Mucosa of gallbladder (tissue), 1 donor: Measurements from ENCODE around the gene CDH2. TPM values are rescaled to one million over a fixed set of nuclear protein-coding genes. Genes with fewer than 3 reads are reported as not detected.

Experiments
- DNase-seq: peaks from one replicate; pipeline ENCODE4 v3.0.0-alpha.2; 2020; ENCODE audit warnings: low spot score
- total RNA-seq: library from RNA; stranded (reverse); gene quantifications from one replicate; pipeline ENCODE4 v1.2.1, GENCODE V29; 2021
- donor health status: DM: no; HTN: no; CAD: no.

CDH2 gene
- total RNA-seq, 1 donor from 2014 or later: 3.1 TPM

GRCh38 chr18:27995770-27996502 is 181.0 kb downstream of the CDH2 start:
- DNase-seq: no peak

DNA sequence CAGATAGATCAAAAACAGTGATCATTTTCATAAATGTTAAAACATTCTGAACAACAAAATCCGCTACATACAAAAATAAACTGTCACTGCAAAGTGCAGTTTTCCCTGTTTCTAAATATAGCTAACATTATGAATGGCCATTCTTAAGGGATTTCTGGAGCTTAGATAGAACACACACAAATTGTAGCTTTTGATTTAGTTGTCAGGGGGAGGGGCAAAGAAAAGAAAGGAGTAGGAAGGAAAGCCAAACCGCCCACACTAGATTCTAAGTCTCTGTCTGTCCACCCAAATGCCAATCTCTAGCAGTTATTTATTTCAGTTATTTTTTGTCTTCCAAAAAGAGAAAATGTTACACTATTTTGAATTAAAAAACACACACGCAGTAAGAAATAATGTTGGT is 182.4 kb downstream of the CDH2 start:
- no peak for DNase-seq

GRCh38 chr18:27991391-27991790 is 185.5 kb downstream of the CDH2 start:
- DNase-seq: no peak

- DNase-seq: no peak
These were observed 191.1 kb downstream of the CDH2 start for GRCh38 chr18:27985832-27986231.

DNA sequence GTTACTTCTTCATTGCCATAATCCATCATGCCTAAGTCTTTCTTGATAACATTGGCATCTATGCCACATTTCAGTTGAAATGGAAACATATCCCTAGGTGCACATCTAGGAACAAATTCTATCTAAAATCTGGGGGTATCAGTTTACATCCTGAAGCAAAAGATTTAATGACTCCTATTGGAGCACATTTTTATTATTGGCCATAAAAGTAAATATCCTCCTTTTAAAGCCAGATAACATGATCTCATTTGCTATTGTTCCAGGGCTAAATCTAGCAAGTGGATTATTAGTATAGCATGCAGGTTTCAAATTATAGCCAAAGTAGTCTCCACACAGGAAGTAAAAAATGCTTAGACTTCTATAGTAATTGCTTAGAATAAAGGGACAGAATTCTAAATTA is 193.2 kb downstream of the CDH2 start:
- no peak for DNase-seq

DNA sequence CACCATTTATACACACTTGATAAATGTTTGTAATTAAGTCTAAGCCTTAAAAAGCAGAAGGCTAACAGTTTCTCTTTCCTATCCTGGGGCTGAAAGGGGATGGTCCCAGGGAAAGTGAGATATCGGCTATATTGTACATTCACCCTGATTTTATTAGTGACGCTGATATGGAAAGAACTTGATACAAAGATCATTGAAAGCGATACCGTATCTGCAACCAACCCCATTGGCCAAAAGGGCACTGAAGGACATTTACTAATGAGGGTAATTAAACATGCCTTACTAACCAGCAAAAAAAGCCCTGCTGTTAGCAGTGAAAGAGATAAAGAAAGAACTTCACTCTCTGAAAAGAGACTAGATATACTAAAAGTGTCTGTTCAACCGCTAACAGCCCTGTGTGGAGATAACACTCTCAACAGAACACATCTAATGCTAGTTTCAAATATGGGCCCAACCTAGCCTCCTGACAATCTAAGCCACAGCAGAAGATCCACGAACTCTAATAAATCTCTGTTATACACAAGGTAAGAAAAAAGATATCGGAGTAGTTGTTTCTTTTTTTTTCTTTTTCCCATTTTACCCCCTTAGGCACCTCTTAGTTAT is 200.0 kb downstream of the CDH2 start:
- no peak for DNase-seq

GRCh38 chr18:27970321-27970720 is 206.6 kb downstream of the CDH2 start:
- no peak for DNase-seq

- DNase-seq: no peak
These were observed 207.7 kb downstream of the CDH2 start for GRCh38 chr18:27969206-27969605.

DNA sequence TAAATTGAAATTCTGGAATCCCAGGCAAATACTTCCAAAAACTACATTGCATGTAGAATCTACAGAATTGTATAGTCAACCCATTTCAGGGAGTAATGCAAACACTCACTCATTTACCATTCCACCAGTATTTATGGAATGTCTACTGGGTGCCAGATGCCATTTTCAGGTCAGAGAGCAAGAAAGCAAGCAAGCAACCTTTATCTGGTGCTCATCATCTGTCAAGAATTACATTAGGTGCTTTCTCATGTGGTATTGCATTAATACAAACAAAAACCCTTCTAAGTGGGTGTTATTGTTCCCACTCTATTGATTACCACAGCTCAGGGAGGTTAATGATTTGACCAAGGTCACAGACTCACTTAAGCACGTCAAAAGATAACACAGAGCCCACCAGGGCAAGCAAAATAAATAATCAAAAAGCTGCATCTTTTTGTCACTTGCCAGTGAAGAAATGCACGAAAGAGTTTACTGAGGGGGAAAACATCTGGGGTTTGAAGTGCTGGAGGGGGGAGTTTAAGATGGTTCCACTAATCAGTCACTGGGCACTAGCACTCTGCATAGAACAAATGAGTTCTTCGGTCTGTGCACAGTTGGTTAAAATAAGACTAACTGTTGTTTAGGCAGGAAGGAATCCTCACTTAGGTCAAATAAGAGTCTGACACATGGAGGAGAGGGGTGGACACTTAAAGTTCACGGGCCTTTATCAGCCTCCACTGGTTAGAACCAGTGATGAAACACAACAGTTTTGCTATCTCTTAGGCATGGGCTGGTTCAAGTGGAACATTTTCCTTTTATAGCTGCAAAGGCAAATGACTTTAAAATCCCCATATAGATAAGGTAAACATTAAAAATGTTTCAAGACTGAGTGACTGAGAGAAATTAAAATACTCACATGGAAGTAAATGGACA is 208.8 kb downstream of the CDH2 start:
- no peak for DNase-seq

DNA sequence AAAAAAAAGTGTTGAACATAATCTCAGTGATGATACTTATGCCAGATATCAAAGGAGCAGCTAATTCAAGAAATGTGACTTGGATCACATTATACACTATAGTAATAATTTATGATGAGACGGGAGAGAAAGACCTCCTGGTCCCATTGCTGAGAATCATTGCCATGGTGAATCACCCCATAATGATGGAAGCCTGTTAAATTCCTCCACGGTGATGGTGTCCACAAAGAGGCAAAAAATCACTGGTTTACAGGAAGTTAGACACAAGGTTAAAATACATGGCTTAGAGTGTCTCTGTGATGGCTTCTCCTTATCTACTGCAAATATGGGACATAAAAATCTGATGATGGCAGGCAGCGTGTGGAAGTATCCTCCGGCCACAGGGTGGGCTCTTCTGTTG is 210.0 kb downstream of the CDH2 start:
- no peak for DNase-seq

DNA sequence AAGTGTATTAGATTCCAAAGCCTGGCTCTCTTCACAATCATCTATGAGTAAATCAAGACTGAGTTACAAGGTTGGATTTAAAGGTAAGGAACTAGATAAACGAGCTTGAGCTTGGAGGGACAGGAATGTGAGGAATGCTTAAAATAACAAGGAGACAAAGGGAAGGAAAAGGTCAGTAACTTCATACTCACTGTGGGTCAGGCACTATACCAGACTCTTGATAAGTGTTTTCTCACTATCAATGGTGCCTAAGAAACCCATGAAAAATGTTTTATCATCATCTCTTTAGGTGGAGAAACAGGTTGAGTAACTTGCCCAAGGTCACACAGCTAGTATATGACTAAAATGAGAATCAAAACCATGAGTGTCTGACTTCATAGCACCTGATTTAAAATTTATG is 212.1 kb downstream of the CDH2 start:
- no peak for DNase-seq

DNA sequence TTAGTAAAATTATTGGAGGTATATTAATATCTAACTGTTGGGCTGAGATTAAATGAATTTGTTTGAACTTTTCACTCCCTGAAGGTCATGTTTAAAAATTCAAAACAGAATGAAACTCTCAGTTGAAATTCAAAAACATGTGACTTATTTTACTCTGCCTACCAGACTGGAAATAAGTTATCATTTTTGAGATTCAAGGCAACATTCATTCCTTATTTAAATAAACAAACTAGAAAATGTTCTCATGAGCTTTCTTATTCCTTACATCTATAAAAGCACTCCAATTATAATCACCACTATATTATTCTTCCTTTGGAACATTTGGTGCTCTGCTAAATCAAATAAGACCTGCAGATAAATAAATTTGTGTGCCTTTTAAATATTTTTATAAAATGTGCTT is 217.8 kb downstream of the CDH2 start:
- no peak for DNase-seq

DNA sequence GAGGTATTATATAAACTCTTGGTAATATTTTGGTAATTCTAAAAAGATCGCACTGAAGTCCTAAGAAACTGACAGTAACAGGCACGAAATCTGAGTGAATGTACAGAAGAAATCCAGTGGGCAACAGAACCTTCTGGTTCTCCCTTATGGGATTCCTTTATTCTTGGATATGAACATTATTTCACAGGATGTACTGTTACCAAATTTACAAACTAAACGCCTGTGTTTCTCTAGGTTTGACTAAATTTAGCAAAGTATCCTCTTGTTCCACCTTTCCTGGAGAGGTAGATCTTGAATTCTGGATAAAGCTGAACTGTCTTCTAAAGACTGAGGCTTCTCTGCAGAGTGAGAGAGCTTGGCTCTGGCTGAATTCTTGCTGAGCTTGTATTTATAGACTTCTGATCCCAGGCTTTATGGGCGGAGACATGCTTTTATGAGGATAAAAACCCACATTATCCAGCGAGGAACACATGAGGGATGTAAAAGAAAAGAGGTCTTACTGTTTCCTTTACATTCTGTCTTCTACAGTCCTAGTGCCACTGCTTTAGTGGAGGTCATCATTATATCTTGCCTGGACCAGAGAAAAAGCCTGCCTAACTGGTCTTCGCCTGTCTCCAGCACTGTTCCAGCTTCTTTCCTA is 220.8 kb downstream of the CDH2 start:
- no peak for DNase-seq

- no peak for DNase-seq
These were observed 222.7 kb downstream of the CDH2 start for GRCh38 chr18:27954226-27954625.

GRCh38 chr18:27952741-27953140 is 224.2 kb downstream of the CDH2 start:
- no peak for DNase-seq

- DNase-seq: no peak
These were observed 226.2 kb downstream of the CDH2 start for GRCh38 chr18:27950648-27951228.

DNA sequence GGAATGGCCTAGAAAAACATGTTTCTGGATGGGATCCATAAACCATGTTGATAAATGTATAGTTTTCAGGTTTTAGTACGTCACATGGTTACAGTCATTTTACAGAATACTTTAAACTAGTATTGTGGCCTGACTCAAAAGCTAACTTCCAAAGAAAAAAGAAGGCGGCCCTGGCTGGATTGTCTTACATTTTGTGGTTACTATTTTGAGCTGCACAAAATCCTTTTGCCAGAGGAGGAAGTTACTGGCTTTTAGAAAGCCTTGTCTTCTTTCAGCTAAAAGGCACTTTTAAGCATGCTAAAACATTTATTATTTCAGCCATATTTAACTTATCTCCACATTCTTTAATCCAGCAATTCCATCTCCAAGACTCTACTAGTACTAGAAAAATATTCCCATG is 227.9 kb downstream of the CDH2 start:
- DNase-seq: no peak

DNA sequence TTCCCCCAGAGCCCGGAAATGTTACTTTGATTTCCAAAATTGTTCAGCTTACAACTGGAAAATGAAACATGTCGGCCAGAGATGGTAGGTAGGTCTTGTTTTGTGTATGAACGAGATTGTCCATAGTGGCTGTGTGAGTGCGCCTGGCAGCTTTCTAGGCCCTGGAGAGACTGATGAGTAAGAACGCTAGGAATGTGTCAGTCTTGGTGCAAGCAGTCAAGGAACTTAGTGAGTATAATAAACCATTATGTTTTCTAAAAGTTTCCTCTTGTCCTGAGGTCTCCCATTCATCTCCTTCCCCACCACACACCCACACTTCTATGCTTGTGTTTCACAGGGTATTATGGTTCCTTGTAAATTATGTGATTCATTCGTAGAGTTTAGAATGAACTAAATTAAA is 234.2 kb downstream of the CDH2 start:
- DNase-seq: no peak

DNA sequence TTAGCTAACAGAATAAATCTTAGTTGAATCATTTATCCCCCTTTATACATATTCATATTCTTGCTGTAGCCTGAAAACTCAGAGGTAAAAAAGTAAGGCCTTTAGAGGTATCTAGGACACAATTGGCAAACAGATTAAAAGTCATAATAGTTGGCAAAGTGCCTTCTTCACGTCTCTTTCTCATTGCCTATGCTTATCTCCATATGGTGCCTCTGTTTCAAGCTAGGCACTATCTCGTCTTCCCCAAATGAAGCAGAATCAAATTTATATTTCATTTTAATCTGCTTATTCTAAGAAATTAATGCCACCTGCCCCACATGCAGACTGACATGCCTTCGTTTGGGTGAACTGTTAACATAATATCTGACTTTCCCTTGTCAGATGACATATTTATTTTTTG is 245.4 kb downstream of the CDH2 start:
- no peak for DNase-seq

GRCh38 chr18:27922780-27923179 is 254.2 kb downstream of the CDH2 start:
- no peak for DNase-seq

GRCh38 chr18:27921904-27922751 is 254.8 kb downstream of the CDH2 start:
- no peak for DNase-seq
